Activated naive CD4-positive, alpha-beta T cell treated with Interleukin-2 at 50 U/mL for 16 hours (primary cell): Measurements from ENCODE around the gene GALNT12.

ENCODE experiments used
- DNase-seq: peaks from one replicate; pipeline ENCODE4 v3.0.0-alpha.2; 2020

The GALNT12 gene

GRCh38 chr9:98807070-98807813 is at the start of gene GALNT12:
Gene GALNT12, plus strand, starts transcription at chr9:98807670. Its CDS starts 29 bp downstream, at chr9:98807699.
- peak; percentile 51 for DNase-seq

DNA sequence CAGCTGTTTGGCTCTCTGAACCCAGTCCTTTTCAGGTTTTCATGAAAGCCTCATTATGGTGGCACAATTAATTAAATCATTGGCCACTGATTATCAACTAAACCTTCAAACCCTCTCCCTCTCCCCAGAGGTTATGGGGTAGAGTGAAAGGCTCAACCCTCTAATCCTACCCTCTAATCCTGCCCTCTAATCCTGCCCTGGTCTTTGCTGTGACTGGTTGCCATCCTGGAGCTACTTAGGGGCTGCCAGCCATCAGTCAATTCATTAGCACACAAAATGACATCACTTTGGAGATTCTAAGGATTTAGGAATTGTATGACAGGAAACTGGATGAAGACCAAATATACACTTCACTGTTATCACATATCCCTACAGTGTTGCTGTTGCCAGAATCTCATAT is 47.2 kb upstream of the GALNT12 start:
- no peak for DNase-seq

DNA sequence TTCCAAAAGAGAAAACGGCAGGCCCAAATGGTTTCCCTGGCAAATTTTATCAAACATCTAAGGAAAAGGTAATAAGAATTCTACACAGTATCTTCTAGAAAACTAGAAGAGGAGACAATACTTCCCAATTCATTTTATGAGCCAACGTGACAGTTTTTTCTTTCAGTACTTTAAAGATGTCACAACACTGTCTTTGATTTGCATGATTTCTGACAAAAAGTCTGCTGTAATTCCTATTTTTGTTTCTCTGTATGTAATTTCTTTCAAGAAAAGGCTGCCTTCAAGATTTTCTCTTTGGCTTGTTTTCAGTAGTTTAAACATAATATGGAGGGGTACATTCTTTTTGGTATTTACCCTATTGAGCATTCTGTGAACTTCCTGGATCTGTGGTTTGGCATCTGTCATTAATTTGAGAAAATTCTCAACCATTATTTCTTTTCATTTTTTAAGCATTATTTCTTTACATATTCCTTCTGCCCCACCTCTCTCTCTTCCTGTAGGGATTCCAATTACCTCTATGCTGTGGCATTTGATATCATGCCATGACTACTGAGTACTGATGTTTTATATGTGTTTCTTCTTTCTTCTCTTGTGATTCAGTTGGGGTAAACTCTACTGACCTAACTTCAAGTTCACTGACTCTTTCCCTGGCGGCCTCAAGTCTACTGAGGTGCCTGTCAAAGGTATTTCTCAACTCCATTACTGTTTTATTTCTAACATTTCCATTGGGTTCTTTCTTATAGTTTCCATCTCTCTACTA is 43.3 kb upstream of the GALNT12 start:
- DNase-seq: no peak

DNA sequence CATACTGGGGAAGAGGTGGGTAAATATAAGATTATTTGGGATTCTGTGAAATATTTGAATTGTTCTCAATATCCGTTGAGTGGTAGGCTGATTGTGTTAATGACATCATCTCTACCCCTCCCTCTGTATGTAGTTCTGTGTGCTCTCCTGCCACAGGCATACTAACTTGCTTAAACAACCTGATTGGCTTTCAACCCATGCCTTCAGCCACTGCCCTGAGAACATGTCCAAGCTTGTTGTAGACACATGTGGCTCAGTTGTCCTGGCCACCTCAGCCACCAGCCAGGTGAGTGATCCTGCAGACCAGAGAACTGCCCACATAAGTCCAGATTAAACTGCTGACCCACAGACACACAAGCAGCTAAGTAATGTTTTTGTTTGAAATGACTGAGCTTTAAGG is 42.2 kb upstream of the GALNT12 start:
- DNase-seq: no peak

- DNase-seq: no peak
These were observed 40.9 kb upstream of the GALNT12 start for GRCh38 chr9:98766586-98766985.

GRCh38 chr9:98767196-98767595 is 40.3 kb upstream of the GALNT12 start:
- DNase-seq: no peak

GRCh38 chr9:98767915-98768314 is 39.6 kb upstream of the GALNT12 start:
- DNase-seq: no peak

DNA sequence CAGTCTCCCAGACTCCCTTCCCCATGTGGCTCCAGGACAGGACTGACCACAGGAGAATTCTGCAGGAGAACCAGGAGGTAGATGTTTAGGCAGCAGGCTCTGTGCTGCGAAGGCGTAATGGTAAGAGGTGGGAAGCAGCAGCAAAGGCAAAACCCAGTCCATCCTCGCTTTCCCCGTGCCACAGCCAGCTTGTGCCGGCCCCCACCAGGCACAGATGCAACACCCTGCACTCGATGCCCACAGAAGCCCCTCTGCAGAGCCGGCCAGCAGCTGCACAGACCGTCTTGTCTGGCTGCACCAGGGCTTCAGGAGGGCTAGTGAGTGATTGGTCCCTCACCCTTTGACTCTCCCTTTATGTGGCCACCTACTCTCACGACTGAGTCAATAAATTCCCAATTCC is 39.1 kb upstream of the GALNT12 start:
- no peak for DNase-seq

GRCh38 chr9:98770717-98771116 is 36.8 kb upstream of the GALNT12 start:
- no peak for DNase-seq

- no peak for DNase-seq
These were observed 36.1 kb upstream of the GALNT12 start for GRCh38 chr9:98771209-98771874.

DNA sequence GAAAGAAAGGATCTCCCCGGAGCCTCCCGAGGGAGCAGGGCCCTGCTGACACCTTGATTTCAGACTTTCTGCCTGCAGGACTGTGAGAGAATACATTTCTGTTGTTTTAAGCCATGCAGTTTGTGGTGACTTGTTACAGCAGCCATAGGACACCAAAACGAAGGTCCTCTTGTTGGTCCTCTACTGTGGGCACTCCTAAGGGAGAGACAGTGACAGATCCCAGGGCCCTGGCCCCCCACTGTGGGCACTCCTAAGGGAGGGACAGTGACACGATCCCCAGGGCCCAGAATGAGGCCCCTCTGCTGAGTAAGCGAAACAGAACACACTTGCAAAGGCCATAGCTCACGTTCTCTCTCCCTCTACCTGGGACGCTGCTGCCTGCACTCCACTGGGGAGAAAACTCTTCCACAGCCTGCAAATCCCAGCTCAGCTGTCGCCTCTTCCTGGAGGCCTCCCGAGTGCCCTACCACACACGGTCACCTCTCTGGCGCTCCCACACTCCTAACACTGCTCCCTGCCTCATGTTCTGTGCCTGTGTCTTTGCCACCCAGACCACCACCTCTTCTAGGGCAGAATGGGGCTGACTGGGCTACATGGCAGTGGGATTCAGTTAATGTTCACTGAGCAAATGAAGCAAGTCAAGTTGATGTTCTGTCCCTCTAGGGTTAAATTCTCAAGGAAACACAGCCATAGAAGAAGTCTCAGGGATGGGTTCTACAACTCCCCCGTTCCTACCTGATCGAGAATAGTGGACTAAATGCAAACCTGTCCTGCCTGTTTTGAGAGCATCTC is 34.9 kb upstream of the GALNT12 start:
- no peak for DNase-seq

- no peak for DNase-seq
These were observed 33.7 kb upstream of the GALNT12 start for GRCh38 chr9:98773721-98774120.

DNA sequence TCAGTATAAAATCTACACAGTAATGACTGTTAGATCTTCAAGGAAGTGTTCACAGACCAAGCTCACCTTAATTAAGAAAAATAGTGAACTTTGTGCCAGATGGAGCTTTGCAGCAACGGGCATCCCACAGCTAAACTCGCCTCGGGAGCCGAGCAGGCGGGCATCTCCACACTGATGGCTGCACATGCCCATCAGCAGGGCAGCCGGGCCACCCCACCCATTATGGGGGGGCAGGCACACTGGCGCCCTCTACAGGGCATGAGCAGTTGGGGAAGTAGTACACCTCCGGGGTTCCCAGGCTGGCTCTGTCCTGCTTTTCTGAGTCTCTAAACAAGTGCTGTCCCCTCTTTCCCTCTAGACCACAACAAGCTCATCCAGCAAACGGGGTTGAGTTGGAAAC is 32.7 kb upstream of the GALNT12 start:
- DNase-seq: no peak

DNA sequence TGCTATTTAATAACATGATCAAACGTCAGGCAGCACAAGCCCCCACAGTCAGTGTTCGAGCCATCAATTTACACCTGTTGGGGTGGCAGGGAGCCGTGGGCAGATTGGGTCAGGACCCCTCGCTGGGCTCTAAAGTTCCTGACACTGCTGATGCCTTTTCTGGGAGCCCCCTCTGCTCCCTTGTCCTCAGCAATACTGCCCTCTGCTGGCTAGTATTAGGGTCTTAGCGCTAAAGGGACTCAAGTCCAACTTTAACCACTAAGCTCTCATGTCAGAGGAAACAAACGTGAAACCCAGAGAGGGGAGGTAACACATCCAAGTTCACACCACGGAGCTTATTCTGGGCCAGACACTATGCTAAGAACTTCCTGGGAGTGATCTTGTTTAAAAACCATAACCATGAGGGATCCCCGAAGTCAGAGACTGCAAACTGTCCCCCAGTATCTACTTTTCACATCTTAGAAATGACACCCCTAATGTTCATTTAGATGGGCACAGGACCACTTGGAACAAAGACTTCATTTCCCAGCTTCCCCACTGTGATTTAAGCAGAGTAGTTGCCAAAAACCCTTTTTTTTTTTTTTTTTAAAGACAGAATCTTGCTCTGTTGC is 31.5 kb upstream of the GALNT12 start:
- DNase-seq: no peak

DNA sequence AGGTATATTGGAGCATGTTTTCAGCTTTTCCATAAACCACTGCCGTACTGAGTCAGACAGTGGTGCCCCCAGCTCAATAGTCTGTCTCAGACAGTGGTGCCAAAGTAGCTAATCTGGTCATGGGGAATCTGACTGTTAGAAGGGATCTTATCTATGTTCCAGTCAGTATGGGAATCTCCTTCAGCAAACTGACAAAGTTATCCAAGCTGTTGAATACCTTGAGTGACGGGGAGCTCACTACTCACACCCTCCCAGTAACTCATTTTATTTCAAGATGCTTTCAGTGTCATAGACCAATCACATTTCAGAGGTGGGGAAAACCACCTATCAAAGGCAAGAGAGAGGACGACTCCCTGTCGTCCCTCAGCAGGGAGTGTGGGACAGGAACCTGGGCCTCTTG is 29.9 kb upstream of the GALNT12 start:
- DNase-seq: no peak

DNA sequence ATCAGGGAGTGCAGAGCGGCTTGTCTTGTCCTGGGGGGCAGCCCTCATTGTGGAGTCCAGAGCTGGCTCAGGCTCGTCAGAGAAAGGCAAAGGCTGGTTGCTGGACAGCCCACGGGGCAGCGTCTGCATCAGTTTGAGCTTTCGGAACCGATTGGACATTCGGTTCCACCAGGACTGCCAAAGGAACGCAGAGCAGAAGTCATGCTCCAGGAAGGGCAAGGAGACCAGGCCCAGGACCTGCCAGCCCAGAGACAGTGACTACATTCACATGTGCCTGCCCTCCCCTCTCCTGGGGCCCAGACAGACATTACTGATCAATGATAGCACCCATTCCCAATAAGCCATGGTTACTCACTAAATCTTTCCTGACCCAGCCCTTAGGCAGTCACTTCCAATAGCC is 29.2 kb upstream of the GALNT12 start:
- DNase-seq: no peak

DNA sequence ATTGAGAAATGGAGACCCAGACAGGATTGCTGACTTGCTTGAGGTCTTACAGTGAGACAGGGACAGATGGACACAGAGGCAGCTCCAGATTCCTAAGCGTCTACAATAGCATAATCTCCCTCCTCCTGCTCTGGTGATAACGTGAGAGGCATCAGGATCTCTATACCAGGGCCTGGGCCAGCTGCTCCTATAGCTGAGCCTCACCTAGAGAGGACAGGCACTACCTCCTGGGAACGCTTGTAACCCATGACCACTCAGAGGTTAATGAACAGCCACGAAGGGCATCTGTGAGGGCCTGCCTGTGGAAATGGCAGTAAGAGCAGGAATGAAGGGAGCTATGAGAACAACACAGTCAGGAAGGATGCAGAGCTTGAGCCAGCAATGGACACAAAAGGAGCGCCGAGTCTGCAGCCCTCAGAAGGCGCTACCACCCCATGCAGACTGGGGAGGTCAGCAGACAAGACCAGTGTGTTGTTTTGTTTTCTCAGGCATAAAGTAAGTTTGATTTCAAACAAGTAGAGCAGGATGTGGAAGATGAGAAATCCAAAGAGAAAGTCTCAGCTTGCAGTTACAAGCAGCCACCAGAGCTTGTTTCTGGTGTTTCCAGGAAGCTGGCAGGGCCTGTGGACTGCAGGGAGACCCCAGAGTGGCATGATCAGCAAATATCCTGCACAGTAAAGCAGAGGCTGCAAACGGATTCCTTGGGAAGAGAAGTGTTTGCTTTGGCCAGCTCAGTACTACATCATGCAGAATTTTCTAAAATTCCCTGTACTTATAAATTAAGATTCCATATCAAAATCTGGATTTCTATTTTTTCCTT is 28.5 kb upstream of the GALNT12 start:
- no peak for DNase-seq

DNA sequence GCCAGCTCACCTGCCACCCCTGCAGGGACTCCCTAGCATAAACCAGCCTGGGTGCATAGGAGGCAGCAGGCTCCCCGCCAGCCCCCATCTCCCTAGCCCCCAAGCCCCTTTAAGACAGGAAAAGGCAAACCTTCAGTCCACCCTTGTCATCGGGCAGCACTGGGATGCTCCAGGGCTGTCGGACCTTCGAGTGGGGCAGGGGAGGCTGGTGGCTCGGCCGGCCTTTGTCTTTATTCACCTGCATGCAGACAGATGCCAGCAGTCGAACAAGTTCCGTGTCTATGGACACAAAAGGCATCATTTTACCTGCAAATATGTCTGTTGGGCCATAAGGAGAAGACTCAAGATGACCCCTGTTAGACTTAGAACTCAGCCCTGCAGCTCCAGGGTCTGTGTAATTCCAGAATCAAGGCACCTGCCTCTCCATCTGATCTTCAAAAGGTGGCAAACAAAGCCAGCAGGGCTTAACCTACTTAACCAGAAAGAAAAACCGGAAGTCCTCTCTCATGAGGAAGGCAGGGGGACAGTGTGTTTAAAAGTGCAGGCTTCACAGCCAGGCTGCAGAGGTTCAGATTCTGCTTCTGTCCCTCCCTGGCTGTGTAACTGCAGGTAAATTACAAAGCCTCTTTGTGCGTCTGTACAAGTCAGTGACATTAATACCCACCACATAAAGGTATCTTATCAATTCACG is 27.3 kb upstream of the GALNT12 start:
- no peak for DNase-seq

GRCh38 chr9:98781588-98782383 is 25.7 kb upstream of the GALNT12 start:
- no peak for DNase-seq

- DNase-seq: no peak
These were observed 23.8 kb upstream of the GALNT12 start for GRCh38 chr9:98783518-98784226.
